CD4-positive, alpha-beta T cell treated with Interleukin-2 at 100 ng/mL for 4 hours (primary cell): Measurements from ENCODE around the gene ARMC5.
A peak's percentile ranks its signal among the peaks of the same experiment; 100 is the strongest.

Experiments
- DNase-seq: peaks from one replicate; pipeline ENCODE4 v3.0.0-alpha.2; 2020; ENCODE audit warnings: low spot score

The ARMC5 gene

GRCh38 chr16:31461921-31462804, 2.9 kb downstream of the ARMC5 start:
- DNase-seq: no peak

GRCh38 chr16:31464348-31464769, 5.1 kb downstream of the ARMC5 start:
- DNase-seq: no peak

- no peak for DNase-seq
Observed at GRCh38 chr16:31464781-31465260, 5.5 kb downstream of the ARMC5 start.

GRCh38 chr16:31465788-31466370, 6.6 kb downstream of the ARMC5 start:
- no peak for DNase-seq

- no peak for DNase-seq
Observed at GRCh38 chr16:31466381-31466841, 7.1 kb downstream of the ARMC5 start.

GRCh38 chr16:31467151-31467773, 8.0 kb downstream of the ARMC5 start:
- no peak for DNase-seq

GRCh38 chr16:31467858-31468257, 8.6 kb downstream of the ARMC5 start:
- DNase-seq: no peak

- DNase-seq: no peak
Observed at GRCh38 chr16:31470615-31471014, 11.3 kb downstream of the ARMC5 start.

GRCh38 chr16:31471241-31471874, 12.1 kb downstream of the ARMC5 start:
- no peak for DNase-seq

GRCh38 chr16:31471875-31472708, 12.8 kb downstream of the ARMC5 start, which contains the start of gene TGFB1I1:
TSS of gene TGFB1I1 (plus strand) at chr16:31472152. CDS start at chr16:31472189, 37 bp downstream.
- no peak for DNase-seq

- peak; percentile 32 for DNase-seq
Observed at GRCh38 chr16:31472709-31473203, 13.5 kb downstream of the ARMC5 start.

GRCh38 chr16:31473264-31473984, 14.1 kb downstream of the ARMC5 start:
- no peak for DNase-seq

- DNase-seq: no peak
Observed at GRCh38 chr16:31474173-31474714, 14.9 kb downstream of the ARMC5 start.

GRCh38 chr16:31474773-31475738, 15.8 kb downstream of the ARMC5 start:
- no peak for DNase-seq

- no peak for DNase-seq
Observed at GRCh38 chr16:31475946-31476302, 16.6 kb downstream of the ARMC5 start.

- peak; percentile 90 for DNase-seq
Observed at GRCh38 chr16:31476303-31477219, 17.3 kb downstream of the ARMC5 start.
